HUES48 (cell line): ENCODE data around the gene RPL37.
"Not testable (repeated sequence)": the region's sequence is repeated elsewhere in the genome, so short reads cannot be mapped to it uniquely, and the experiment has no call there.

Source experiments
- H3K27ac ChIP-seq: one replicate; pipeline ENCODE4 v1.7.0; 2013; ENCODE audit warnings: low read depth, low read length, inconsistent platforms
- H3K27me3 ChIP-seq: 2 replicates; pipeline ENCODE4 v1.6.1; 2013; ENCODE audit warnings: mild to moderate bottlenecking, low read length; ENCODE audit not compliant: control insufficient read depth, insufficient read depth
- H3K36me3 ChIP-seq: 2 replicates; pipeline ENCODE4 v1.6.1; 2013; ENCODE audit warnings: low read length; ENCODE audit not compliant: control insufficient read depth, insufficient read depth
- H3K4me1 ChIP-seq: 2 replicates; pipeline ENCODE4 v1.6.1; 2013; ENCODE audit warnings: mild to moderate bottlenecking, low read length; ENCODE audit not compliant: control insufficient read depth, insufficient read depth
- H3K4me3 ChIP-seq: 2 replicates; pipeline ENCODE4 v1.5.1; 2013; ENCODE audit warnings: mild to moderate bottlenecking, low read depth, low read length
- H3K9ac ChIP-seq: 2 replicates; pipeline ENCODE4 v1.6.1; 2013; ENCODE audit warnings: mild to moderate bottlenecking, low read depth, low read length, moderate library complexity
- H3K9me3 ChIP-seq: 2 replicates; pipeline ENCODE4 v1.6.1; 2013; ENCODE audit warnings: low read length; ENCODE audit not compliant: control insufficient read depth, insufficient read depth

RPL37 gene

DNA sequence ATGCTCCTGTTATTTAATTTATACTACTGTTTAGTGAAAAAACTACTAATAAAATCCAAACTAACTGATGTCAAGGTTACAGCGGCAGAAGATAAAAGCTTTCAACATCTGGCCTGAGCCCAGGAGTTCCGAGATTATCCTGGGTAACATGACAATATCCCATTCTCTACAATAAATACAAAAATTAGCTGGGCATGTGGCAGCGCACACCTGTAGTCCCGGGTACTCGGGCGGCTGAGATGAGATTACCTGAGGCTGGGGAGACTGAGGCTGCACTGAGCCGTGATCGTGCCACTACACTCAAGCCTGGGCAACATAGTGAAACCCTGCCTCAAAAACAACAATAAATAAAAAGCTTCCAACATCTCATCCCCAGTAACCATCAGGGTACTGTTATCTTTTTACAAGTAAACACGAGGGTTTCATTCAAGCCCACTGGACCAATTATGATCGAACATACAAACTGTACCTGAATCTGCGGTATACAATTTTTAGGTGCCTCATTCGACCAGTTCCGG, 1.3 kb downstream of the RPL37 start:
- Histone ChIP-seq H3K4me3 (peak overlapping the region; percentile 97), H3K27me3 (no peaks in the 10 kb centered on the region), H3K27ac (peak overlapping the region; percentile 99), H3K36me3 (peaks cover 57% of the 10 kb centered on the region), H3K9me3 (no peaks in the 10 kb centered on the region), H3K4me1 (peaks cover 18% of the 10 kb centered on the region), H3K9ac (peak overlapping the region; percentile 99)

DNA sequence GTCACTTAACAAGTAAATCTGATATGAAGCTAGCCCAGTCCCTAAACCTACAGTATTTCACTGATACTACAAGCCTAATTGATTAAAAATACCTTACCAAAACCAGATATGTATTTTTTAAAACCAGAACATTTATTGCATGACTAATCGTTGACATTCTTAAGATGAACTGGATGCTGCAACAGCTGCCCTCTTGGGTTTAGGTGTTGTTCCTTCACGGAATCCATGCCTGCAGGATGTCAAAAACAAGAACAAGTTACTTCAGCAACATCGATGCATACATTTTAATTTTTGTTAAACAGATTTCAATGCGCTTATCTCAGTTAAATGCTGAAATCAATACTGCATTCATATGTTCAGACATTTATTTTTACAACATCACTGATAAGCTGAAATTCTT, 2.7 kb downstream of the RPL37 start:
- Histone ChIP-seq H3K36me3 (peaks cover 71% of the 10 kb centered on the region), H3K9me3 (no peaks in the 10 kb centered on the region), H3K9ac (peak overlapping the region; percentile 99), H3K27me3 (no peaks in the 10 kb centered on the region), H3K4me1 (peaks cover 18% of the 10 kb centered on the region), H3K27ac (peak overlapping the region; percentile 64), H3K4me3 (peak overlapping the region; percentile 97)

DNA sequence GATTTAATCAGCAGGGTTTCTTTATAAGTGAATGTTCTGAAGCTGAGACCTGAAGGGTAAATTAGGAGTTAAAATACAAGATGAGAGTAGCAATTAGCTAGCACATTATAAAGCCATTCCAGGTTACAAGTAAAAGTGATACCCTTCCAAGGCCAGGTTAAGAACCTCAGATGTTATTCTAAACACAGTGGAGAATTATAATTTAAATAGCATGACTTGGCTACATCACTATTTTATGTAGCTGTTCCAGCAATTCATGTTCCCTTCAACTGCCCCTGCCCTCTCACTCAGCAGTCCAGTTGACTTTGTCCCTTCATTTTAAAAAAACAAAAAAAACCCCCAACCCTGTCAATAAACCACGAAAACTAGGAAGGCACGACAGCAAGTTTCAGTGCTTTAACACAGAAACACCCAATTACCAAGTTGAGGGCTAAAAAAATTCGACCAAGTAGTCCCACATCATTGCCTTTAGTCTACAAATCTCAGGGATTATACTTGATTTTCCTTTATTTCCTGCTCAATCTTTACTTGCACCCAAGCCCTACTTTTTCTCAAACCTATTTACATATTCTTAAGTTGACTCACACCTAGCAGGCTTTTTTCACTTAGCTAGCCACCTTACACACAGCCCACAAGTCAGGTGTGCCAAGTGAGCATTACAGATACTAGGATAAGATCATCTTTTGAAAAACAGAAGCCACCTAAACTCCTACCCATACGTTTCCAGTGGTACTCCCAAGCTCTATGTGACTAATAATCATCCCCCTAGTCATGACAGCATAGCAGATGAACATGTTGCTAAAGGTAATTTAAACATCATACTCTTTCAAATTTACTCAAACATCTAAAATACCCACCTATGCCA, 3.4 kb downstream of the RPL37 start:
- H3K27ac ChIP-seq, result peak overlapping the region; percentile 65
- peaks cover 79% of the 10 kb centered on the region for H3K36me3 ChIP-seq
- H3K4me1 ChIP-seq, result peaks cover 18% of the 10 kb centered on the region
- H3K9me3 ChIP-seq, result no peaks in the 10 kb centered on the region
- peak overlapping the region; percentile 97; the same call in 1 of the 2 replicates for H3K4me3 ChIP-seq
- no peak overlapping the region for H3K9ac ChIP-seq
- H3K27me3 ChIP-seq, result no peaks in the 10 kb centered on the region

DNA sequence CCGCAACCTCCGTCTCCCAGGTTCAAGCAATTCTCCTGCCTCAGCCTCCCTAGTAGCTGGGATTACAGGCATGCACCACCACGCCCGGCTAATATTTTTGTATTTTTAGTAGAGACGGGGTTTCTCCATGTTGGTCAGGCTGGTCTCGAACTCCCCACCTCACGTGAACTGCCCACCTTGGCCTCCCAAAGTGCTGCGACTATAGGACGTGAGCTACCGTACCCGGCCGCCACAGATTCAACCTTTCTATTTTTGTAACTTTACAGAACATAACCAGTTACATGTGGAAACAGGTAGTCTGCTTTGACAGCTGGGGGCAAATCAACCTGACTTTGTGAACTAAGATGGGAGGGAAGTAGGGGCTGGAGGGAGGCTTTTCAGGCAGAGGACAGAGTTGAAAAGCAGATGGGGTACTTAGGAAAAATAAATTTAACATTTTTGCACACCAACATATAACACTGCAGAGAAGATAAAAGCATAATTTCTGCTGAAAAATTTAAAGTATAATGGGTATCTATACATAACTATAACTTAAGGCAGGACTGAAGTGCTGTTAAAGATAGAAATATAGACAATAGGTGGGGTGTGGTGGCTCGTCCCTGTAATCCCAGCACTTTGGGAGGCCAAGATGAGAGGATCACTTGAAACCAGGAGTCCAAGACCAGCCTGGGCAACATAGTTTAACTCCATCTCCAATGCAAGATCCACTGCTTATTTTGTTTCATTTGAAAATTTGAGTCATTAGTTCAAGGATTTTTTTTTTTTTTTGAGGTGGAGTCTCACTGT, 5.1 kb downstream of the RPL37 start:
- Histone ChIP-seq H3K9me3 (no peaks in the 10 kb centered on the region), H3K4me3 (no peak overlapping the region), H3K27ac (peak overlapping the region; percentile 61), H3K9ac (no peak overlapping the region), H3K27me3 (no peaks in the 10 kb centered on the region), H3K4me1 (peaks cover 12% of the 10 kb centered on the region), H3K36me3 (peaks cover 84% of the 10 kb centered on the region)

DNA sequence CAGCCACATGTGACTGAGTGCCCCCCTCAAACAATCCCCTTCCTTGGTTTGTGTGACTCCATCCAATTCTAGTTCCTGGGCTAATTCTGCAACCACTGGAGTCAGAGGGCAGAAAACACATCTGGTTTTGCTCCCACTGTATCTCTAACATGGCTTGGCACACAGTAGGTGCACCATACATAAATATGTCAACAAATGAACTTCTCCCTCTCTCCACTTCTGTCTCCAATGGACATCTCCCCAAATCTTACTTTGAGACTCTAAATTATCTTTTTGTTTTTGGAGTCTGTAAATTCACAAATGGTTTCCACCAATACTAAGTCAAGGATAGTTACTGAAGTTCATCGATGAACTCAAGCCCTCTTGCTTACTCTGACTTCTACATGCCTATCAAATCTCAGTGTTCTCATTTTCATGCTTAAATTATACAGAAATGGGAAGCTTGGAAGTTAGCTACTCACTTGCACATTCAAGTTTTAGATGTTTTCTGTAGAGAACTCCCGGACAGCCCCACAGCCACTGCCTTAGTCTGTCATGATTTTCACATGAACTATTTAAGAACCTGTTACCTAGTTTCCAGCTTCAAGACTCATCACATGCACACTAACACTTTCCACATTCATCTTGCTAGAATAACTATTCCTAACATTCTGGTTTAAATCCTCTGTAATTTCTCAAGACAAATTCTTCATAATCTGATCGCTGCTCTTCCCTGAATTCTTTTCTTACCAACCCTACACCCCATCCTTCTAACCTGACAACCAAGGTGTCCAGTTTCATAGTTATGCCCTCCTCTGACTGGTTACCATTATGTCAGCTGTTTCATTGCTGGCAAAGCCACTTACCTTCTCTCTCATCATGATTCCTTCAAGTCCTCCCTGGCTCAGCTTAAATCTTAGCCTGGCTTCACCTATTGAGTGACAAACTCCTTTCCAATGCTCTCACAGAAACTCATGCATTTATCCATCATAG, 6.0 kb downstream of the RPL37 start:
- Histone ChIP-seq H3K4me3 (no peak overlapping the region), H3K9me3 (no peaks in the 10 kb centered on the region), H3K36me3 (peaks cover 80% of the 10 kb centered on the region), H3K4me1 (peaks cover 12% of the 10 kb centered on the region), H3K27ac (peak overlapping the region; percentile 32), H3K9ac (no peak overlapping the region), H3K27me3 (no peaks in the 10 kb centered on the region)

DNA sequence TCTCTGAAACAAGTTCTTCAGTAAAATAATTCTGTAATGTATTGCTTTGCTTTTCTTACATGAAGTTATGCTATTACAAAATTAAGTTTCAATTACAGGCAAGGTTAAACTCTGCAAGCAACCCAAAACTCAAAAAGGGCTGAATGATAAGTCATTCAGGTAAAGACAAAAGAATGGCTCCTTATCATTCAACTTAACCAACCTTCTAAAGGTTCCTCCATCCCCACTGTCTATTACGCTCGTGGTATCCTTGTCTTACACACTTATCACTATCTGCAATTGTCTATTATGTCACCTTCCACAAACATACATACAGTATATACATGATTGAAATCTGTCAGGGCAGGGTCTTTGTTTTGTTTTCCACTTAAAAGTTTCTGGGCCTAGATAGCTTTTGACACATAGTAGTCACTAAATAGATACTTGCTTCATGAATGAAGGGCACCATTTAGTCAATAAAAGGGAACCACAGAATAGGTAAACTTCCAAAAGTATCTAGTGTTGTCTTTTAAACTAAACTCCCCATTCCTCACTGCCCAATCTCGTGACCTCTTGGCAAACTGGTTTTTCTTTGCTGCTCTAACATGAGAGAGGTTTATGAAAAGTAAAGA, 6.9 kb downstream of the RPL37 start:
- Histone ChIP-seq H3K9ac (no peak overlapping the region; the same call in 1 of the 2 replicates), H3K4me3 (no peak overlapping the region), H3K36me3 (peaks cover 71% of the 10 kb centered on the region), H3K27ac (peak overlapping the region; percentile 51), H3K9me3 (no peaks in the 10 kb centered on the region), H3K27me3 (no peaks in the 10 kb centered on the region), H3K4me1 (peaks cover 9% of the 10 kb centered on the region; the same call in 1 of the 2 replicates)

DNA sequence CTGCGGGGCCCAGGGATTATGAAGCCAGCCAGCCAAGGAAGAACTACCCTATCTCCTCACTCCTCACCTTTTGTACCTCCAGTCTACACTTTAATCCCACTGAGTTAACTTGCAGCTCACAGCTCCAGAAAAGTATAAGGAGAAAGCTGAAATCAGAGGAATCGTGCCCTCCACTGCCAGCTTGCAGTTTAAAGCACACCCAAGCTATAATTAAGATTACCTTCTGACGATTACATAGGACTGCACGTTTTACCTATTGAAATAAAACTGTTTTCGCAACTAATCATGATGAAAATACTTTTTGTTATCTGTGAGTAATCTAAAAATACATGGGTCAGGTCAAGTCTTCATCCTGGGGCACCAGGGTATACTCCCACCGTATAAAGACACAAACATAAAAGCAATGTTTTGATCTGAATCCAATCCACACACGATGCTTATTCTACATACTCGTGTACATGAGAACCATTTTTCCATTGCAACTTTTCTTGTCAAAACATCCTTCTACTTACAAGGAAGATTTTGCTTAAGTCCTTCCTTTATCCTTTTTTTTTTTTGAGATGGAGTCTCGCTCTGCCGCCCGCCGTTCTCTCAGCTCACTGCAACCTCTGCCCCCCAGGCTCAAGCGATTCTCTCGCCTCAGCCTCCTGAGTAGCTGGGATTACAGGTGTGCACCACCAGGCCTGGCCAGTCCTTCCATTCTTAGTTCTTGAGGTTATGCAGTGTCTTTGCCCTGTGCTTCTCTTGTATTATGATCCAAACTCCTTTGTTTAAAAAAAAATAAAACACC, 7.6 kb downstream of the RPL37 start:
- H3K4me1 ChIP-seq, result peaks cover 6% of the 10 kb centered on the region; the same call in 1 of the 2 replicates
- H3K9me3 ChIP-seq, result no peaks in the 10 kb centered on the region
- peak overlapping the region; percentile 51 for H3K27ac ChIP-seq
- H3K9ac ChIP-seq, result no peak overlapping the region
- peaks cover 64% of the 10 kb centered on the region for H3K36me3 ChIP-seq
- H3K27me3 ChIP-seq, result no peaks in the 10 kb centered on the region
- H3K4me3 ChIP-seq, result no peak overlapping the region

DNA sequence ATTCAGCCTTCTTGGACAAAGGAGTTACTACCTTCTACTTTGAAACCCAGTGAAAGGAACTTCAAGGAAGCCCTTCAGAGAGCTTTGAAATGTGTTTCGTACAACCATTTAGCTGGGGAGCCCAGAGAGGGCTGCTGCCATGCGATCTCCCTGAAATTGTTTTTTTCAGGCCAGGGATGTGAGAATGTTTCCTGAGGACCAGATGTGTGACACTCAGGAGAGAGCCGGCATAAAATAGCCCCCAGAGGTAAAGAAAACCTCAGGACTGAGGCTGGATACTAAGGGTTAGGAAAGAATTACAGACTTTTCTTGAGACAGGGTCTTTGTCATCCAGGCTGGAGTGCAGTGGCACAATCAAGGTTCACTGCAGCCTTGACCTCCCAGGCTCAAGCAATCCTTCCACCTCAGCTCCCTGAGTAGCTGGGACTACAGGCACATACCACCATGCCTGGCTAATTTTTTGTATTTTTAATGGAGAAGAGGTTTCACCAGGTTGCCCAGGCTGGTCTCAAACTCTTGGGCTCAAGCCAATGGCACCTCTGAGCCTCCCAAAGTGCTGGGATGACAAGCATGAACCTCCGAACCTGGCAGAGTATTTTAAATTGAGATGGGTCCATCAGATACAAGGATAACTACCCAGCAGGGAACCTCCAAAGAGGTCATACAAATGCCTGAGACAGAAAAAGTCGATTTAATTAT, 8.4 kb downstream of the RPL37 start:
- Histone ChIP-seq H3K27ac (peak overlapping the region; percentile 38), H3K36me3 (peaks cover 56% of the 10 kb centered on the region)

DNA sequence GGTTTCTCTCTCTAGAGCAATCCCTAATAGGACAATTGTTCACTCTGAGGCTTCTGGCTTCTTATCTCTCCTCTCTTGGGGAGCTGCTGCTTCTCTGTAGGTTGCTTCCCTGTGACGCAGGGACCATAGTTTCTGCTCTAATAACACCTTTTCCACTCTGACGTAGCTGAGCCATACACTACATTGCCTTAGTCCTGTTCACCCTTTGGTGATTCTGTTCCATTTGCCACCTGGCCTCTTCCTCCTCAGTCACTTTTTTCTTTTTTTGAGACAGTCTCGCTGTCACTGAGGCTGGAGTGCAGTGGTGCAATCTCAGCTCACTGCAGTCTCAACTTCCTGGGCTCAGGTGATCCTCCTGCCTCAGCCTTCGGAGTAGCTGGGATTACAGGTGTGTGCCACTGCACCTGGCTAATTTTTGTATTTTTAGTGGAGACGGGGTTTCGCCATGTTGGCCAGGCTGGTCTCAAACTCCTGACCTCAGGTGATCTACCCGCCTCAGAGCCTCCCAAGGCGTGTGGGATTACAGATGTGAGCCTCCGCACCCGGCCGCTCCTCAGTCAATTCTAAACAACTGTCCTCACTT, 9.5 kb downstream of the RPL37 start:
- H3K4me1 ChIP-seq, H3K9me3 ChIP-seq, H3K27me3 ChIP-seq, H3K4me3 ChIP-seq, H3K9ac ChIP-seq: not testable (repeated sequence)
- Histone ChIP-seq H3K27ac (peak overlapping the region; percentile 61), H3K36me3 (peaks cover 45% of the 10 kb centered on the region)

More for the DNA sequence above, 8.4 kb downstream of the RPL37 start:
- Histone ChIP-seq H3K9ac (no peak overlapping the region), H3K4me1 (no peaks in the 10 kb centered on the region), H3K9me3 (no peaks in the 10 kb centered on the region), H3K4me3 (no peak overlapping the region), H3K27me3 (no peaks in the 10 kb centered on the region)
